ENCODE measurements around the gene GALK2. TPM values are rescaled to one million over a fixed set of nuclear protein-coding genes. Genes with fewer than 3 reads are reported as not detected.

Gene GALK2
- total and polyA plus RNA-seq, 2 of the 4 experiments (the other 2 are of a cell fraction), result 27.0 to 63.6 TPM

DNA sequence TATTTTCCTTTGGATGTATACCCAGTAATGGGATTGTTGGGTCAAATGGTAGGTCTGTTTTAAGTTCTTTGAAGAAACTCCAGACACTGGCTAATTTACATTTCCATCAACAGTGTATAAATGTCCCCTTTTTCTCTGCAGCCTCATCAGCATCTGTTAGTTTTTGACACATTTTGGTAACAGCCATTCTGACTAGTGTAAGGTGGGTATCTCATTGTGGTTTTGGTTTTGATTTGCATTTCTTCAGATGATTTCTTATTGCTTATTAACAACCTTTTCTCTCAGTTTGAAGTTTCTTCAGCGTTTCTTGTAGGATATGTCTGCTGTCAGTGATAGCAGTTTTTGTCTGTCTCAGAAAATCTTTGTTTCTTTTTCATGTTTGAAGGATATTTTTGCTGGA, 15.4 kb downstream of the GALK2 start:
- Histone ChIP-seq H3K79me1 (ENCODE audit: low read depth in 1 of 2, low read length in 2 of 2) (peaks cover 26 to 37% of the 10 kb centered on the region in 2 experiments), H3K4ac (ENCODE audit: low read depth, low read length) (no peak overlapping the region), H3K27me3 (ENCODE audit: control insufficient read depth, insufficient read depth, low read length) (no peaks in the 10 kb centered on the region), H4K91ac (ENCODE audit: insufficient read depth, low read depth, low read length) (no peak overlapping the region), H3K23ac (ENCODE audit: low read depth, low read length) (no peak overlapping the region), H2AFZ (replicated peaks; ENCODE audit: low read length, poor library complexity) (no peak overlapping the region), H4K20me1 (ENCODE audit: insufficient read depth, low read length) (peaks cover 18% of the 10 kb centered on the region), H4K8ac (ENCODE audit: low read depth in 2 of 2, low read length in 2 of 2) (no peak overlapping the region), H3K18ac (ENCODE audit: low read depth, low read length) (no peak overlapping the region), H3K4me2 (ENCODE audit: low read depth, low read length) (no peak overlapping the region), H2BK15ac (ENCODE audit: low read depth, low read length) (no peak overlapping the region), H3K9me3 (ENCODE audit: control insufficient read depth, insufficient read depth, low read length) (no peaks in the 10 kb centered on the region), H2AK9ac (replicated peaks; ENCODE audit: low read depth, low read length, poor library complexity) (no peak overlapping the region), H3K4me1 (ENCODE audit: control insufficient read depth, insufficient read depth, low read length) (peaks cover 7% of the 10 kb centered on the region), H2BK5ac (ENCODE audit: low read depth, low read length, poor library complexity, severe bottlenecking) (no peak overlapping the region), H3K4me3 (ENCODE audit: insufficient read depth, low read depth, low read length) (no peak overlapping the region), H3K14ac (replicated peaks; ENCODE audit: low read depth, low read length) (no peak overlapping the region), H3K27ac (ENCODE audit: insufficient read depth, low read length) (no peak overlapping the region), H3K9me1 (ENCODE audit: insufficient read depth, low read length) (peaks cover 14% of the 10 kb centered on the region), H3K36me3 (ENCODE audit: control insufficient read depth, insufficient read depth, low read length) (no peaks in the 10 kb centered on the region), H2BK120ac (ENCODE audit: low read depth, low read length) (no peak overlapping the region), H3K9ac (ENCODE audit: low read depth, low read length) (no peak overlapping the region), H2BK20ac (ENCODE audit: low read depth, low read length) (no peak overlapping the region), H3K56ac (ENCODE audit: extremely low read depth, insufficient read depth, low read length) (no peak overlapping the region), H2AK5ac (ENCODE audit: low read depth, low read length) (no peak overlapping the region), H4K5ac (ENCODE audit: low read depth, low read length) (no peak overlapping the region)
- in situ Hi-C loops (cut with MboI; ENCODE audit: low sequenced_read_pairs), result no loop called here
- TF ChIP-seq CHD1 (IDR thresholded peaks at IDR 0.05; ENCODE audit: low read depth, low read length) (no peak), CTCF (conservative IDR thresholded peaks at IDR 0.05; ENCODE audit: low read depth, low read length) (no peak), RAD21 (IDR thresholded peaks at IDR 0.05; ENCODE audit: low read length) (no peak), BHLHE40 (IDR thresholded peaks at IDR 0.05; ENCODE audit: low read depth, low read length) (no peak), POLR2A (IDR thresholded peaks at IDR 0.05; ENCODE audit: low read depth, low read length) (no peak), RFX5 (IDR thresholded peaks at IDR 0.05; ENCODE audit: low read depth, low read length) (no peak), MXI1 (IDR thresholded peaks at IDR 0.05; ENCODE audit: borderline replicate concordance, low read depth, low read length) (no peak), FOS (IDR thresholded peaks at IDR 0.05; ENCODE audit: low read depth, low read length) (no peak)
- ATAC-seq (ENCODE audit: low read depth), result no peak
- ChIA-PET CTCF (interaction anchor here (0.9 kb wide), 1 partner anchor 16 kb away, joined by 4 read pairs; the partner anchor contains the start of gene GALK2), POLR2A (ENCODE audit: unreplicated experiment) (no interaction called here)
- DNase-seq, result no peak
- dilution Hi-C loops (cut with HindIII; ENCODE audit: low sequenced_read_pairs, unreplicated experiment), result no loop called here
- WGBS, 2 experiments (ENCODE audit: extremely low coverage in 2 of 2, insufficient read length in 1 of 2), result no CpG with 5 or more reads among the region's 1 CpG
- BruUV-seq (replicated peaks), result no TSS peak
- intact Hi-C loops (cut with micrococcal nuclease), result no loop called here
